Thoracic aorta (tissue), 2 donors: ENCODE measurements around the gene MAP3K8. TPM values are rescaled to one million over a fixed set of nuclear protein-coding genes. Genes with fewer than 3 reads are reported as not detected.

Experiments
- ATAC-seq: fragments of 150-250 bp; one replicate; pipeline ENCODE4 v1.8.0; 2017; ENCODE audit warnings: low read depth; ENCODE audit not compliant: insufficient number of reproducible peaks, low FRiP score
- DNase-seq: peaks from one replicate; pipeline ENCODE4 v3.0.0-alpha.2; 2020; ENCODE audit warnings: low spot score
- H3K27ac ChIP-seq, 2 donors: fragments of 200-600 bp; sonication (generic); 1 replicate in 1 of 2; 2 replicates in 1 of 2; pipeline ENCODE4 v1.5.1; 2016; ENCODE audit warnings: mild to moderate bottlenecking in 2 of 2, moderate library complexity in 2 of 2
- H3K27me3 ChIP-seq: fragments of 200-600 bp; sonication (generic); replicated peaks from 2 replicates; pipeline ENCODE4 v1.6.0; 2016; ENCODE audit warnings: mild to moderate bottlenecking; ENCODE audit not compliant: insufficient read depth
- H3K36me3 ChIP-seq: fragments of 200-600 bp; sonication (generic); one replicate; pipeline ENCODE4 v1.5.1; 2016
- H3K4me1 ChIP-seq, 2 donors: fragments of 200-600 bp; sonication (generic); 1 replicate in 1 of 2; 2 replicates in 1 of 2; pipeline versions ENCODE4 v1.5.1 to v1.6.0; 2016; ENCODE audit warnings: low read depth in 2 of 2, mild to moderate bottlenecking in 1 of 2; ENCODE audit not compliant: control insufficient read depth in 1 of 2
- H3K4me3 ChIP-seq: fragments of 200-600 bp; sonication (generic); 2 replicates; pipeline ENCODE4 v1.5.1; 2016; ENCODE audit warnings: mild to moderate bottlenecking
- H3K9me3 ChIP-seq: fragments of 200-600 bp; sonication (generic); 2 replicates; pipeline ENCODE4 v1.5.1; 2016
- total RNA-seq, 2 donors: library from RNA; depleted of rRNA; stranded (reverse); fragments of >200 nt; gene quantifications; one replicate each; pipeline versions ENCODE4 v1.1.0 to v1.2.3, GENCODE V29; 2016
- TF ChIP-seq, protein P1 (sequence below): fragments of 200-600 bp; sonication (generic); IDR thresholded peaks from one replicate; pipeline ENCODE4 v1.5.1; 2019; ENCODE audit warnings: antibody characterized with exemption

MAP3K8 gene
- total RNA-seq, 2 donors from 2014 or later = 63.4 to 64.3 TPM

- DNase-seq (no peak), ATAC-seq (no peak)
- TF ChIP-seq, protein P1, sequence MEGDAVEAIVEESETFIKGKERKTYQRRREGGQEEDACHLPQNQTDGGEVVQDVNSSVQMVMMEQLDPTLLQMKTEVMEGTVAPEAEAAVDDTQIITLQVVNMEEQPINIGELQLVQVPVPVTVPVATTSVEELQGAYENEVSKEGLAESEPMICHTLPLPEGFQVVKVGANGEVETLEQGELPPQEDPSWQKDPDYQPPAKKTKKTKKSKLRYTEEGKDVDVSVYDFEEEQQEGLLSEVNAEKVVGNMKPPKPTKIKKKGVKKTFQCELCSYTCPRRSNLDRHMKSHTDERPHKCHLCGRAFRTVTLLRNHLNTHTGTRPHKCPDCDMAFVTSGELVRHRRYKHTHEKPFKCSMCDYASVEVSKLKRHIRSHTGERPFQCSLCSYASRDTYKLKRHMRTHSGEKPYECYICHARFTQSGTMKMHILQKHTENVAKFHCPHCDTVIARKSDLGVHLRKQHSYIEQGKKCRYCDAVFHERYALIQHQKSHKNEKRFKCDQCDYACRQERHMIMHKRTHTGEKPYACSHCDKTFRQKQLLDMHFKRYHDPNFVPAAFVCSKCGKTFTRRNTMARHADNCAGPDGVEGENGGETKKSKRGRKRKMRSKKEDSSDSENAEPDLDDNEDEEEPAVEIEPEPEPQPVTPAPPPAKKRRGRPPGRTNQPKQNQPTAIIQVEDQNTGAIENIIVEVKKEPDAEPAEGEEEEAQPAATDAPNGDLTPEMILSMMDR = no peak
- no peaks in the 10 kb centered on the region for H3K9me3 ChIP-seq
- H3K4me1 ChIP-seq = peaks cover 0 to 13% of the 10 kb centered on the region in 2 donors
- H3K27me3 ChIP-seq = no peaks in the 10 kb centered on the region
- H3K36me3 ChIP-seq = no peaks in the 10 kb centered on the region
- no peak overlapping the region for H3K27ac ChIP-seq
- no peak overlapping the region for H3K4me3 ChIP-seq
Measured at GRCh38 chr10:30398193-30398592, 35.8 kb upstream of the MAP3K8 start.

DNA sequence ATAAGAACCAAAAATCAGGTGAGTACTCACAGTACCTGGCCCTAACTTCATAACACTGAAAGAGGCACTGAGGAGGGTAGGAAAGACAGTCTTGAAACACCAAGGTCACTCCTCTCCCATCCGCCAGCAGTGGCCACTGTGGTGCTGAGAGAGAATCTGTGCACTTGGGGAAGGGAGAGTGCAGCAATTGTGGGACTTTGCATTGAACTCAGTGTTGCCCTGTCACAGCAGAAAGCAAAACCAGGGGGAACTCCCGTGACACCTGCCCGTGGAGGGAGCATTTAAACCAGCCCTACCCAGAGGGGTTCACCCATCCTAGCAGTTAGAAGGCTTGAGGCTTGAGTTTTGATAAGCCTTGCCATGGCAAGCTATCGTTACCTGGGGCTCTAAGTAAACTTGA is 35.2 kb upstream of the MAP3K8 start:
- no peak overlapping the region for H3K4me3 ChIP-seq
- TF ChIP-seq, protein P1 = no peak
- no peak for ATAC-seq

DNA sequence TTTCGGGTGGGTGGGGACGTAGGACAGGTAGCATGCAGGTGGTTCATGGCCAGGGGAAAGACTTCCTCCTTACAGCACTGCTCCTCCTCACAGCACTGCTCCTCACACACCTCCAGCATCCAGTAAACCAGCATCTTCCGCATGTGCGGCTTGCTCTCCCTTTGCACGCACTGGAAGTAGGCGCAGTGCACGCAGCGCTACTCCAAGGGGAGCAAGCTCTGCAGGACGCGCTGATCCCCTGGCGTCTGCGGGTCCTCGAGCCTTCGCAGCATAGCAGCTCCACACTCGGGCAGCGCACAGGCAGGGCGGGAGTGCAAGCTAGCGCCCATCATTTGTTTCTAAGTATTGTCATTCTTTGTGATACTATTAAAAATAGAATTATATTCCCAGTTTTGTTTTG is 30.5 kb upstream of the MAP3K8 start:
- DNase-seq = no peak
- ATAC-seq = no peak
- Histone ChIP-seq H3K27me3 (no peaks in the 10 kb centered on the region), H3K27ac (no peak overlapping the region), H3K9me3 (peaks cover 6% of the 10 kb centered on the region), H3K4me1 (no peaks in the 10 kb centered on the region), H3K4me3 (no peak overlapping the region), H3K36me3 (no peaks in the 10 kb centered on the region)
- TF ChIP-seq, protein P1 = no peak

More for the DNA sequence above, 35.2 kb upstream of the MAP3K8 start:
- H3K27me3 ChIP-seq = no peaks in the 10 kb centered on the region
- H3K27ac ChIP-seq = no peak overlapping the region
- peaks cover 0 to 13% of the 10 kb centered on the region in 2 donors for H3K4me1 ChIP-seq
- no peak for DNase-seq
- no peaks in the 10 kb centered on the region for H3K9me3 ChIP-seq
- no peaks in the 10 kb centered on the region for H3K36me3 ChIP-seq

DNA sequence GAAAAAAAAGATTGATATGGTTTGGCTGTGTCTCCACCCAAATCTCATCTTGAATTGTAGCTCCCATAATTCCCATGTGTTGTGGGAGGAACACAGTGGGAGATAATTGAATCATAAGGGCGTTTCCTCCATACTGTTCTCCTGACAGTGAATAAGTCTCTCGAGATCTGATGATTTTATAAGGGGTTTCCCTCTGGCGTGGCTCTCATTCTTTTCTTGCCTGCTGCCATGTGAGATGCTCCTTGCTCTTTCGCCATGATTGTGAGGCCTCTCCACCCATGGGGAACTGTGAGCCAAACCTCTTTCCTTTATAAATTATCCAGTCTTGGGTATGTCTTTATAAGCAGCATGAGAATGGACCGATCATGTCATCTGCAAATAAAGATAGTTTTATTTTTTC is 29.4 kb upstream of the MAP3K8 start:
- Histone ChIP-seq H3K9me3 (peaks cover 6% of the 10 kb centered on the region), H3K36me3 (no peaks in the 10 kb centered on the region), H3K4me1 (no peaks in the 10 kb centered on the region), H3K27me3 (no peaks in the 10 kb centered on the region), H3K4me3 (no peak overlapping the region), H3K27ac (no peak overlapping the region)
- TF ChIP-seq, protein P1 = no peak
- DNase-seq (no peak), ATAC-seq (no peak)

GRCh38 chr10:30411263-30411662 is 22.7 kb upstream of the MAP3K8 start:
- Histone ChIP-seq H3K4me1 (no peaks in the 10 kb centered on the region), H3K27ac (no peak overlapping the region), H3K9me3 (no peaks in the 10 kb centered on the region), H3K36me3 (no peaks in the 10 kb centered on the region), H3K4me3 (no peak overlapping the region), H3K27me3 (no peaks in the 10 kb centered on the region)
- no peak for DNase-seq
- TF ChIP-seq, protein P1 = no peak
- ATAC-seq = no peak
